HUES64 (cell line): ENCODE results near the gene HOXB4.

Experiments used
- H3K27ac ChIP-seq: 2 replicates; pipeline ENCODE4 v1.7.0; 2013; ENCODE audit warnings: low read depth, low read length, inconsistent platforms
- H3K27me3 ChIP-seq: 2 replicates; pipeline ENCODE4 v1.6.1; 2013; ENCODE audit warnings: mild to moderate bottlenecking, low read length; ENCODE audit not compliant: insufficient read depth
- H3K36me3 ChIP-seq: 2 replicates; pipeline ENCODE4 v1.6.1; 2013; ENCODE audit warnings: mild to moderate bottlenecking, low read length; ENCODE audit not compliant: insufficient read depth
- H3K4me1 ChIP-seq: 2 replicates; pipeline ENCODE4 v1.6.1; 2013; ENCODE audit warnings: mild to moderate bottlenecking, low read length, moderate library complexity; ENCODE audit not compliant: insufficient read depth
- H3K4me3 ChIP-seq: 2 replicates; pipeline ENCODE4 v1.5.1; 2013; ENCODE audit warnings: mild to moderate bottlenecking, low read length, moderate library complexity
- H3K9ac ChIP-seq: 2 replicates; pipeline ENCODE4 v1.6.1; 2013; ENCODE audit warnings: mild to moderate bottlenecking, low read depth, low read length
- H3K9me3 ChIP-seq: 2 replicates; pipeline ENCODE4 v1.6.1; 2013; ENCODE audit warnings: low read depth, low read length; ENCODE audit not compliant: insufficient read depth
- WGBS: fragments of 150-250, 120-280 bp; methylation state at CpG from one replicate; pipeline ENCODE4 v1.1.7; 2013; ENCODE audit warnings: missing lambda C conversion rate; 5-methylcytosine and 5-hydroxymethylcytosine counted together

The HOXB4 gene

DNA sequence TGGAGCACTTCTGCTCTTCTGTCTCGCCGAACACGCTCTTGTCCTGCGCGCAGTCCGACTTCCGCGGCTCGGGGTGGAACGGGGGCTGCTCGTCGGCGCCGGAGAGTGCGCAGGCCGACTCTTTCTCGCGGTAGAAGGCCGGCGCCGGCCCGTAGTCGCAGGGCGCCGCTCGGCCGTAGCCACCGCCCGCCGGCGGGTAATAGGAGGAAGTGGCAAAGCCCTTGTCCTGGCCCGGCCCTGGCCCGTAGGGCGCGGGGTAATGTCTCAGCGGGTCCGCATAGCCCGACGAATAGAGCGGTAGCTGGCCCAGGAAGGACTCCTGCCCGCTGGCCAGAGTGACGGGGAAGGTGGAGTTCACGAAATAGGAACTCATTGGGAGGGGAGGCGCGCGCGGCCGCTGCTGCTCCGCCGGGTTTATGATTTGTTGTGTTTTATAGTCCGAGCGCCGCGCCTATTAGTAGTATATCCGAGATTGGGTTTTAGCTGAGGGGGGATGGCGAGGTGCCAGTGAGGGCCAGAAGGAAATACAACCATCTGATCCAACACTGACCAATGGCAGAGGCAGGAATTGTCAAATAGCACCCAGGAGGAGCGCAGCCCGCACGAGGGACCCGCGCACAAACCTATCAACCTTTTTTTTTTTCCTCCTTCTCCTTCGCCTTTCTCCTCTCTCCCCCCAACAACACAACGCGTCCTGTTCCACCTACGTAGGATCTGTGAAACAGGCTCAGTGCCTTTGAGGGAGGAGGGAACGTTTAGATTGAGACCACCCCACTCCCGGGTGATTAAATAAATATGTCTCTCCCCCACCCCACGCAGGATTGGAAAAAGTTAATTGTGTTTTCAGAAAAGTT lies 19.9 kb upstream of the HOXB4 start:
- Histone ChIP-seq H3K36me3 (no peaks in the 10 kb centered on the region), H3K27ac (no peak overlapping the region), H3K4me1 (peaks cover 15% of the 10 kb centered on the region), H3K27me3 (peaks cover 100% of the 10 kb centered on the region), H3K9ac (no peak overlapping the region), H3K4me3 (no peak overlapping the region), H3K9me3 (no peaks in the 10 kb centered on the region)
- 2% methylated on average over 64 of the region's 68 CpGs for WGBS

DNA sequence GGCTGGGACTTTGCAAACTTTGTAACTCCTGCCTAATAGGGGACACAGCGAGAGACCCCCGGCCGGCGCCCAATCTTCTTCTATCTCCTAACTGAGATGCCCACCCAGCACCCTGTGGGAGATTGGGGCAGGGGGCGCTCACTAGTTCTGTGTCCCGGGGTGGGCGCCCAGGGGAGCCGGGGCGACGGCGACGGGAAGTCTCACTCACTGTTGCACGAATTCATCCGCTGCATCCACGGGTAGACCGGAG lies 19.3 kb upstream of the HOXB4 start:
- no peak overlapping the region for H3K4me3 ChIP-seq
- H3K36me3 ChIP-seq: no peaks in the 10 kb centered on the region
- no peak overlapping the region for H3K27ac ChIP-seq
- H3K27me3 ChIP-seq: peaks cover 100% of the 10 kb centered on the region
- no peaks in the 10 kb centered on the region for H3K9me3 ChIP-seq
- H3K4me1 ChIP-seq: peaks cover 15% of the 10 kb centered on the region
- 3% methylated on average over 16 of the region's 16 CpGs for WGBS
- no peak overlapping the region for H3K9ac ChIP-seq

DNA sequence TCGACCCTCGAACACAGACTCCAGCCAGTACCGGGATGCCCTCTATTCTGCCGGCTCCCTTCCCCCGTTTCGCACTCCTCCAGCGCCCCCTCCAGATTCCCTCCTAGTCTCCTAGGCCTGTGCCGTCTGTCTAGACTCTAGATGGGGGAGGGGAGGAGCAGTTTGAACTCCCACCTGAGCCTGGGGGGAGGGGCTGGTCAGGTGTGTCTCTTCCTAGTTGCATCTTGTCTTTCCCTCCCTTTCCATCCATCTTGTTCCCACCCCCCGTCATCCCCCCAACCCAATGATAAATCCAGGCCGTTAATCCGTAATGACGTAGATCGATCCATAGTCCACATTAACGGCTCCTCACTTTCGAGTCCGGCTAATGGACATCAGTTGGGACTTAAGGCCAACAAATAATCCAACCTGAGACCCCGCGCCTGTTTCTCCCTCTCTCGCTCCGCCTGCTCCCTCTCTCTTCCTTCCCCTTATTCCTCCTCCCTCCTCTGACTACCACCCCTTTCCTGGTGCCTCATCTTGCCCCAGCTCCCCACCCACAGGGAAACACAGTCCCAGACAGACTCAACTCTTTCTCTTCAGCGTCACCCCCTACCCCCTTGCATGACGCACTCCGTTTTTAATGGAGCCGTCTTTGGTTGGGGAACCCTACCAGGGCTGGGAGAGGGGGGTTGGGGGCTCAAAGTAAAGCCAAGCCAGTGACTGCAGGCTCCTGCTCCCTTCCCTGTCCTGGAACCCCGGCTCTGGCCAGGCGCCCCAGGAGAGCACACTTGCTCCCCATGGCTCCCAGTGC lies 18.8 kb upstream of the HOXB4 start:
- Histone ChIP-seq H3K9ac (no peak overlapping the region), H3K36me3 (no peaks in the 10 kb centered on the region), H3K27me3 (peaks cover 100% of the 10 kb centered on the region), H3K9me3 (no peaks in the 10 kb centered on the region), H3K27ac (no peak overlapping the region), H3K4me1 (peaks cover 15% of the 10 kb centered on the region), H3K4me3 (no peak overlapping the region)
- 5% methylated on average over 24 of the region's 26 CpGs for WGBS

DNA sequence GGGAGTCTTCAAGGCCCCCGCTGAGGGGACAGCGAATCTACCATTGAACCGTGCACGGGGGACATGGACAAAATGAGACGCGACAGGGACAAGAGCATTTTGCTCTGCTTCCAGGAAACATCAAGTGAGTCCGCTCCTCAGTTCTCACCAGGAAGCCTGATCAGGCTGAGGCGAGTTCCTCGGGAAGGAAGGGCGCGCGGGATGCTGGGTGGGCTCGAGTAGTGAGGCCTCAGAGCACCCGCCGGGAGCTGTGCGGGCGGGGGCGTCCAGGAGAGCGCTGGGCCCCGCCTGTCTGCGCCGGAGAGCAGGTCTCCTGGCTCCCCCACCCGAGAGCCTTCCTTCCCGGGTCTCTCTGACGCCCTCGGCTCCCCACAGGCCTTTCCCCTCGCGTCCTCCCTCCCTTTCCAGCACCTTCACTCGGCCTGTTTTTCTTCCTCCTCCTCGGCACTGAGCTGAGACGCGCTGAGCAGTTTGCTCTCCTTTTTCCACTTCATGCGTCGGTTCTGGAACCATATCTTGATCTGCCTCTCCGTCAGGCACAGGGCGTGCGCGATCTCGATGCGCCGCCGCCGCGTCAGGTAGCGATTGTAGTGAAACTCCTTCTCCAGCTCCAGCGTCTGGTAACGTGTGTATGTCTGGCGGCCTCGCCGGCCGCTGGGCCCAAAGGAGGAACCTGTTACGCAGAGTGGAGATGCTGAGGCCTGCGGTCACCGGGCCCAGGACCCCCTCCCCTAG lies 18.0 kb upstream of the HOXB4 start:
- H3K9ac ChIP-seq: no peak overlapping the region
- peaks cover 15% of the 10 kb centered on the region for H3K4me1 ChIP-seq
- H3K4me3 ChIP-seq: no peak overlapping the region
- 2% methylated on average over 54 of the region's 54 CpGs for WGBS
- peaks cover 100% of the 10 kb centered on the region for H3K27me3 ChIP-seq
- H3K9me3 ChIP-seq: no peaks in the 10 kb centered on the region
- no peaks in the 10 kb centered on the region for H3K36me3 ChIP-seq
- no peak overlapping the region for H3K27ac ChIP-seq

GRCh38 chr17:48595278-48595999 lies 17.3 kb upstream of the HOXB4 start:
- 8% methylated on average over 20 of the region's 25 CpGs for WGBS
- no peak overlapping the region for H3K4me3 ChIP-seq
- no peaks in the 10 kb centered on the region for H3K9me3 ChIP-seq
- H3K27ac ChIP-seq: no peak overlapping the region
- H3K4me1 ChIP-seq: peaks cover 15% of the 10 kb centered on the region
- H3K36me3 ChIP-seq: no peaks in the 10 kb centered on the region
- peaks cover 100% of the 10 kb centered on the region for H3K27me3 ChIP-seq
- no peak overlapping the region for H3K9ac ChIP-seq

DNA sequence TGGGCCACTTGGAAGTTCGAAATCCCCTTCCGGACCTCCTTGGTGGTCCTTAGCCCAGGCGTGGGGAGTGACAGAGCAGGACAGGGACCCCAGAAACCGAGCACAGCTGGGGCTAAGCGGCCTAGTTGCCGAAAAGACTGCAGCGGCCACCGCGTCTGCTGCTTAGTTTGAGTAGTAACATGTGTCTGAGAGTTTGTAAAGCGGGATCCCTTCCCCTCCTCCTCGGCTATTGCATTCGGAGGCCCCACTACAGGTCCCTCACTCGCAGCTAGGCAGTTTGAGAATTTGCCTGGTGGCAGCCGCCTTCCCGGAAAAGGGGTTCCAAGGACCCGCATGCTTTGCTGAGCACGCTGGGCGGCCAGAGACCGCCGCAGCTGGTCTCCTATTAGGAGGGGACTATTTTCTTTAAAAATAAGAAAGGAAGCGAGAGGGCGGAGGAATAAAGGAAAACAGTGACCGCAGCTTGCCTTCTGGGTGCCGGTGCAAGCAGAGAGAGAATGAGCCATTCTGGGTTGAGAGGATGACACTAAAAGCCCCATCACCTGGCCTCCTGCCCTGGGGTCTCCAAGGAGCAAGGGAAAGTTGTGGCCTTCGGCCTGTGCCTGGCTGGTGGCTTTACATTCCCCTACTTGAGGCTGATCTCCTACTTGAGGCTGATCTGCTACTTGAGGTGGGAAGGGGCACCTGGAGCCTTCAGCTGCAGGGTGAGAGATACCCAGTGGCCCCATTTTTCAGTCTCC lies 16.6 kb upstream of the HOXB4 start:
- H3K4me1 ChIP-seq: peaks cover 15% of the 10 kb centered on the region
- no peaks in the 10 kb centered on the region for H3K9me3 ChIP-seq
- 5% methylated on average over 25 of the region's 25 CpGs for WGBS
- H3K36me3 ChIP-seq: no peaks in the 10 kb centered on the region
- no peak overlapping the region for H3K4me3 ChIP-seq
- no peak overlapping the region for H3K9ac ChIP-seq
- no peak overlapping the region for H3K27ac ChIP-seq
- peaks cover 100% of the 10 kb centered on the region for H3K27me3 ChIP-seq

GRCh38 chr17:48593840-48594537 lies 15.8 kb upstream of the HOXB4 start:
- WGBS: 1% methylated on average over 37 of the region's 37 CpGs
- Histone ChIP-seq H3K4me1 (peaks cover 15% of the 10 kb centered on the region), H3K9ac (no peak overlapping the region), H3K36me3 (no peaks in the 10 kb centered on the region), H3K27me3 (peaks cover 100% of the 10 kb centered on the region), H3K9me3 (no peaks in the 10 kb centered on the region), H3K27ac (no peak overlapping the region), H3K4me3 (peak overlapping the region; percentile 4; the same call in 1 of the 2 replicates)

GRCh38 chr17:48593126-48593829 lies 15.1 kb upstream of the HOXB4 start, which contains the start of gene HOXB5:
Gene HOXB5 (minus strand): TSS chr17:48593779. CDS start chr17:48593682, 97 bp downstream.
- 2% methylated on average over 50 of the region's 50 CpGs for WGBS
- Histone ChIP-seq H3K4me1 (peaks cover 15% of the 10 kb centered on the region), H3K9ac (no peak within 1 kb of the TSS), H3K36me3 (no peaks in the 10 kb centered on the region), H3K27me3 (peaks cover 100% of the 10 kb centered on the region), H3K9me3 (no peaks in the 10 kb centered on the region), H3K4me3 (peak within 1 kb of the TSS; percentile 4; the same call in 1 of the 2 replicates), H3K27ac (no peak within 1 kb of the TSS)

GRCh38 chr17:48592577-48592976 lies 14.4 kb upstream of the HOXB4 start:
- Histone ChIP-seq H3K4me3 (no peak overlapping the region), H3K4me1 (peaks cover 15% of the 10 kb centered on the region), H3K27me3 (peaks cover 100% of the 10 kb centered on the region), H3K9me3 (no peaks in the 10 kb centered on the region), H3K27ac (no peak overlapping the region), H3K36me3 (no peaks in the 10 kb centered on the region), H3K9ac (no peak overlapping the region)
- 13% methylated on average over 14 of the region's 14 CpGs for WGBS
